ENCODE results near the gene ASIC4.

The ASIC4 gene

DNA sequence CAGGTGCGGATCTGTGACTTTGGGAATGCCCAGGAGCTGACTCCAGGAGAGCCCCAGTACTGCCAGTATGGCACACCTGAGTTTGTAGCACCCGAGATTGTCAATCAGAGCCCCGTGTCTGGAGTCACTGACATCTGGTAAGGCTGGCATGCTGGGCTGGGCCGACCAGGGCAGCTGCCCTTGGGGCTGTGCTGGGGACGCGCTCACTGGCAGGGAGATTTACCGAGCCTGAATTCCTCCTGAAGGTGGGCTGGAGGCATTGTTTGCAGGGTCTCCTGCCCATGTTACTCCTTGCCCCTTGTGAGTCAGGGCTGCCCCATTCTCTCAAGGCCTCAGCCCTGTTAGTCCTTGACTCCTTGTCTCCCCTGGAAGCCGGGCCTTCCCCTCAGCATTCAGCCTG lies 34.3 kb upstream of the ASIC4 start:
- no peak for DNase-seq

DNA sequence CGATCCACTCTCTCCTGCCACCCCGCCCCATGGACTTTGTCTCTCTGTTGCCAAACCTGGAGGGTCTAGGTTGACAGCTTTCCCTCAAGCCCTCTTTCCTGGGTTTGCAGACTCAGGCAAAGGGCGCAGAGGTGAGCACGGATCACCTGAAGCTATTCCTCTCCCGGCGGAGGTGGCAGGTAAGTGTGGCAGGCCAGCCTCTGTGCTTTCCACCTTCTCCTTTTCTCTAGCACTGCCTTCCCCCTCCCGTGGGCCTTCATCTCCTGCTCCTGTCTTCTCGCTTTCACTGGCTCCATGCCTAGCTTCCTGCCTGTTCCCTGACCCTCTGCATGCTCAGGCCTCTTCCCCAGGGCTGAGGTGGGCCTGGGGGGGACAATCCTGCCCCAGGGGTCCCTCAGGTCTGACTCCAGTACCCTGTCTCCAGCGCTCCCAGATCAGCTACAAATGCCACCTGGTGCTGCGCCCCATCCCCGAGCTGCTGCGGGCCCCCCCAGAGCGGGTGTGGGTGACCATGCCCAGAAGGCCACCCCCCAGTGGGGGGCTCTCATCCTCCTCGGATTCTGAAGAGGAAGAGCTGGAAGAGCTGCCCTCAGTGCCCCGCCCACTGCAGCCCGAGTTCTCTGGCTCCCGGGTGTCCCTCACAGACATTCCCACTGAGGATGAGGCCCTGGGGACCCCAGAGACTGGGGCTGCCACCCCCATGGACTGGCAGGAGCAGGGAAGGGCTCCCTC lies 31.4 kb upstream of the ASIC4 start:
- no peak for DNase-seq

DNA sequence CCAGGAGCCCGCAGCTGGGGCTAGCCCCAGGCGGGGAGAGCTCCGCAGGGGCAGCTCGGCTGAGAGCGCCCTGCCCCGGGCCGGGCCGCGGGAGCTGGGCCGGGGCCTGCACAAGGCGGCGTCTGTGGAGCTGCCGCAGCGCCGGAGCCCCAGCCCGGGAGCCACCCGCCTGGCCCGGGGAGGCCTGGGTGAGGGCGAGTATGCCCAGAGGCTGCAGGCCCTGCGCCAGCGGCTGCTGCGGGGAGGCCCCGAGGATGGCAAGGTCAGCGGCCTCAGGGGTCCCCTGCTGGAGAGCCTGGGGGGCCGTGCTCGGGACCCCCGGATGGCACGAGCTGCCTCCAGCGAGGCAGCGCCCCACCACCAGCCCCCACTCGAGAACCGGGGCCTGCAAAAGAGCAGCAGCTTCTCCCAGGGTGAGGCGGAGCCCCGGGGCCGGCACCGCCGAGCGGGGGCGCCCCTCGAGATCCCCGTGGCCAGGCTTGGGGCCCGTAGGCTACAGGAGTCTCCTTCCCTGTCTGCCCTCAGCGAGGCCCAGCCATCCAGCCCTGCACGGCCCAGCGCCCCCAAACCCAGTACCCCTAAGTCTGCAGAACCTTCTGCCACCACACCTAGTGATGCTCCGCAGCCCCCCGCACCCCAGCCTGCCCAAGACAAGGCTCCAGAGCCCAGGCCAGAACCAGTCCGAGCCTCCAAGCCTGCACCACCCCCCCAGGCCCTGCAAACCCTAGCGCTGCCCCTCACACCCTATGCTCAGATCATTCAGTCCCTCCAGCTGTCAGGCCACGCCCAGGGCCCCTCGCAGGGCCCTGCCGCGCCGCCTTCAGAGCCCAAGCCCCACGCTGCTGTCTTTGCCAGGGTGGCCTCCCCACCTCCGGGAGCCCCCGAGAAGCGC lies 30.6 kb upstream of the ASIC4 start:
- DNase-seq: no peak

DNA sequence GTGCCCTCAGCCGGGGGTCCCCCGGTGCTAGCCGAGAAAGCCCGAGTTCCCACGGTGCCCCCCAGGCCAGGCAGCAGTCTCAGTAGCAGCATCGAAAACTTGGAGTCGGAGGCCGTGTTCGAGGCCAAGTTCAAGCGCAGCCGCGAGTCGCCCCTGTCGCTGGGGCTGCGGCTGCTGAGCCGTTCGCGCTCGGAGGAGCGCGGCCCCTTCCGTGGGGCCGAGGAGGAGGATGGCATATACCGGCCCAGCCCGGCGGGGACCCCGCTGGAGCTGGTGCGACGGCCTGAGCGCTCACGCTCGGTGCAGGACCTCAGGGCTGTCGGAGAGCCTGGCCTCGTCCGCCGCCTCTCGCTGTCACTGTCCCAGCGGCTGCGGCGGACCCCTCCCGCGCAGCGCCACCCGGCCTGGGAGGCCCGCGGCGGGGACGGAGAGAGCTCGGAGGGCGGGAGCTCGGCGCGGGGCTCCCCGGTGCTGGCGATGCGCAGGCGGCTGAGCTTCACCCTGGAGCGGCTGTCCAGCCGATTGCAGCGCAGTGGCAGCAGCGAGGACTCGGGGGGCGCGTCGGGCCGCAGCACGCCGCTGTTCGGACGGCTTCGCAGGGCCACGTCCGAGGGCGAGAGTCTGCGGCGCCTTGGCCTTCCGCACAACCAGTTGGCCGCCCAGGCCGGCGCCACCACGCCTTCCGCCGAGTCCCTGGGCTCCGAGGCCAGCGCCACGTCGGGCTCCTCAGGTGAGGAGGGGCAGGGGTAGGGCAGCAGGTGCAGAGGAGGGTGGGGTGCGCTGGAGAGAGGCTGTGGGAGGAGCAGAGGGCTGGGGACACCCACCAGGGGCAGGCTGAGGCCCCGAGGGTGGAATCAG lies 29.7 kb upstream of the ASIC4 start:
- no peak for DNase-seq

DNA sequence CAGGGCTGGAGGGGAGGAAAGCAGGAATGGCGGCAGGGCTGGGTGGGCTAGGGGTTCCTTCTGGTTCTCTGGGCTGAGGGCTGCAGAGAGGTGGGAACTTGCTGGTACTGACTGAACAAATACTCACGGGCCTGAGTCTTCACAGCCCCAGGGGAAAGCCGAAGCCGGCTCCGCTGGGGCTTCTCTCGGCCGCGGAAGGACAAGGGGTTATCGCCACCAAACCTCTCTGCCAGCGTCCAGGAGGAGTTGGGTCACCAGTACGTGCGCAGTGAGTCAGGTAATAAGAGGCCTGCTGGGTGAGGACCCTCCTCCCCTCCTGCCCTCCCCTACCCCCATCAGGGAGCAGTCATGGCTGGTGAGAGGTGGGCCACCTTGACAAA lies 29.1 kb upstream of the ASIC4 start:
- DNase-seq: no peak

DNA sequence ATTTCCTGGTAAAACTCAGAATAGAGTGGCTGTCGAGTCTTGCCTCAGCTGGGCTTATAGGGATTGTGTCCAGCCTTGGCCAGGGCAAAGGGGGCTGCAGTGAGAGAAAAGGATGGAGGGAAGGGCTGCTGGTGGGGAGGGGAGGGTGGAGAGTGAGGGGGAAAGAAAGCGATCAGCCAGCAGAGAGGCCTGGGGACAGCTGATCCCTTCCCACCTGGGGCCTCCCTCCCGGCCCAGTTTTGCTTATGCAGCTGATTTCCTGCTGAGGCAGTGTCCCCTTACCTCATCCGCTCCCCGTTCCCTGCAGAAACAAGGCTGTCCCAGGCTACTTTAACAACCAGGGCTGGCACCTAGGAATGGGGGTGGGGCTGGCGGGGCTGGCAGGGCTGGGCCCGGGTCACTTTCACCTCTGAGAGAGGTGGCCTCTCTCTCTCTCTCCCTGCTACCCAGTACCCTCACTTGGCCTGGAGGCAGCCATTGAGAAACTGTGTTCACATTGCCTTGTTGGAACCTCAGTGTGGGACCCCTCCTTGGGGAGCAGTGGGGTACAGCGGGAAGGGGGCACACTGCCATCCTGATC lies 27.8 kb upstream of the ASIC4 start:
- DNase-seq: no peak

DNA sequence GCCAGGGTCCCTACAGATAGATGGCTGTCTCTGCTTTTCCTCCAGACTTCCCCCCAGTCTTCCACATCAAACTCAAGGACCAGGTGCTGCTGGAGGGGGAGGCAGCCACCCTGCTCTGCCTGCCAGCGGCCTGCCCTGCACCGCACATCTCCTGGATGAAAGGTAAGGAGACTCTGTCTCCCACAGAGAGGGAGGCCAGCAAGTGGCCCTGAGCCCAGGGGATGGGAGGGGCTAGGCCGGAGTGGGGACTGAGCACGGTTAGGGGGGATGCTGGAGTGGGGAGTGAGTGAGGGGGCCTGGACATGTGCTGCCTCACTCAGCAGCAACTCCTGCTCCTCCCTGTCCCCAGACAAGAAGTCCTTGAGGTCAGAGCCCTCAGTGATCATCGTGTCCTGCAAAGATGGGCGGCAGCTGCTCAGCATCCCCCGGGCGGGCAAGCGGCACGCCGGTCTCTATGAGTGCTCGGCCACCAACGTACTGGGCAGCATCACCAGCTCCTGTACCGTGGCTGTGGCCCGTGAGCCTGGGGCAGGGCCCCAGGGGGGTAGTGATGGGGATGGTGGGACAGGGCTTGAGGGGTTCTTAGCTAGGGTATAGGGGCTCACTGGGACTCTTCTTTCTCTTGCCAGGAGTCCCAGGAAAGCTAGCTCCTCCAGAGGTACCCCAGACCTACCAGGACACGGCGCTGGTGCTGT lies 26.0 kb upstream of the ASIC4 start:
- no peak for DNase-seq

DNA sequence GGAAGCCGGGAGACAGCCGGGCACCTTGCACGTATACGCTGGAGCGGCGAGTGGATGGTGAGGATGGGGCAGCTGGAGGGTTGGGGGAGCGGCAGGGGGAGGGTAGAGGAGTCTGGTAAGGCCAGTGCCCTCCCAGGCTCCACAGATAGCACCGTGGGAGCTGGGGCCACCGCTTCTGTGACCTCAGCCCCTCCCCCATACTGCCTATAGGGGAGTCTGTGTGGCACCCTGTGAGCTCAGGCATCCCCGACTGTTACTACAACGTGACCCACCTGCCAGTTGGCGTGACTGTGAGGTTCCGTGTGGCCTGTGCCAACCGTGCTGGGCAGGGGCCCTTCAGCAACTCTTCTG lies 25.5 kb upstream of the ASIC4 start:
- no peak for DNase-seq

DNA sequence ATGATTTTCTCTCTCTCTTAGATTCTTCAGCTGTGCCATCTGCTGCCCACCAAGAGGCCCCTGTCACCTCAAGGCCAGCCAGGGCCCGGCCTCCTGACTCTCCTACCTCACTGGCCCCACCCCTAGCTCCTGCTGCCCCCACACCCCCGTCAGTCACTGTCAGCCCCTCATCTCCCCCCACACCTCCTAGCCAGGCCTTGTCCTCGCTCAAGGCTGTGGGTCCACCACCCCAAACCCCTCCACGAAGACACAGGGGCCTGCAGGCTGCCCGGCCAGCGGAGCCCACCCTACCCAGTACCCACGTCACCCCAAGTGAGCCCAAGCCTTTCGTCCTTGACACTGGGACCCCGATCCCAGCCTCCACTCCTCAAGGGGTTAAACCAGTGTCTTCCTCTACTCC lies 25.0 kb upstream of the ASIC4 start:
- DNase-seq: no peak

DNA sequence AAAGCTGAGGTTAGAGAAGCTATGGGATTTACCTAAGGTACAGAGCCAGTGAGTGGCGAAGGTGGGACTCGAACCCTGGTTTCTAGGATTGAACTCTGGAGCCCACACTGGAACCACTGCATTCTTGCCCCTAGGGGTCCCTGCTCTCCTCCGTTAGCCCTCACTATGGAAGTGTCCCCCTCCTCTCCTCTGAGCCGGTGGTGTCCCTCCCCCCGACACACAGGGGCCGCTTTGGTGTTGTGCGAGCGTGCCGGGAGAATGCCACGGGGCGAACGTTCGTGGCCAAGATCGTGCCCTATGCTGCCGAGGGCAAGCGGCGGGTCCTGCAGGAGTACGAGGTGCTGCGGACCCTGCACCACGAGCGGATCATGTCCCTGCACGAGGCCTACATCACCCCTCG lies 24.1 kb upstream of the ASIC4 start:
- no peak for DNase-seq

DNA sequence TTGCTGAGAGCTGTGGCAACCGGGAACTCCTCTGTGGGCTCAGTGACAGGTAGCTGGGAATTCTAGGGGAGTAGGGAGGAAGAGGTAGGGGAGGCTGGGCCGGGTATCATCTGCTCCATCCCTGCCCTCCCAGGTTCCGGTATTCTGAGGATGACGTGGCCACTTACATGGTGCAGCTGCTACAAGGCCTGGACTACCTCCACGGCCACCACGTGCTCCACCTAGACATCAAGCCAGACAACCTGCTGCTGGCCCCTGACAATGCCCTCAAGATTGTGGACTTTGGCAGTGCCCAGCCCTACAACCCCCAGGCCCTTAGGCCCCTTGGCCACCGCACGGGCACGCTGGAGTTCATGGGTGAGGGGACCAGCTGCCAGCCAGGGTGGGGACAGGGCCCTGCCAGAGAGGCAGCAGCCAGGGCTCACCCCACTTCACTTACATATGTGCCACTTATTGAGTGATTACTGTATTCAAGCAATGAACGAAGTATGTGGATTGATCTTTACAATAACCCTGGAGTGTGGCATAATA lies 23.6 kb upstream of the ASIC4 start:
- no peak for DNase-seq

DNA sequence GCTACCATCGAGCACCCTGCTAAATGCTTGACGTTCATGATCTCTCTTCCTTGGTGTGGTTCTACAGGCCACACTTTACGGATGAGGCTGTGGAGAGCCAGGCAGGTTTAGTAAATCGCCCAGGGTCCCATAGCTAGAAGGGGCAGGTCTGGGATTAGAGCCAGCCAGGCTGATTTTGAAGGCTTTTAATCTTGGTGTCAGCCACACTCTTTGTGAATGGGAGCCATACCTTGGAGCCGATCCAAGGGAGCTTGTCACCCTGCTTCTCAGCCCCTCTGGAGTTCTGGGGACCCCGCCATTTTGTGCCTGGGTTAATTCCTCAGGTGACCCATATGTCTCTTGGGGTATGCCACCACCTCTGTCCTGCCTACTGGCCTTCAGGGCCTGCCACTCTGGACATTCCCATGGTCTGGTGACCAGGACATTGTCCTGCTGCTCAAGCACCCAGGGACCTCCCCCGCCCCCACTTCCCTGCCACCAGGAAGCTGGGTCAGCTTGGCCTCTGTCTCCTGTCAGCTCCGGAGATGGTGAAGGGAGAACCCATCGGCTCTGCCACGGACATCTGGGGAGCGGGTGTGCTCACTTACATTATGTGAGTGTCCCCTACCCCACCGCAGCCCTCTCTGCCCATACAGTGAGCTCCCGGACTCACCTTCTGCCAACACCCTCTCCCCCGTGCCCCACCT lies 22.9 kb upstream of the ASIC4 start:
- DNase-seq: no peak

DNA sequence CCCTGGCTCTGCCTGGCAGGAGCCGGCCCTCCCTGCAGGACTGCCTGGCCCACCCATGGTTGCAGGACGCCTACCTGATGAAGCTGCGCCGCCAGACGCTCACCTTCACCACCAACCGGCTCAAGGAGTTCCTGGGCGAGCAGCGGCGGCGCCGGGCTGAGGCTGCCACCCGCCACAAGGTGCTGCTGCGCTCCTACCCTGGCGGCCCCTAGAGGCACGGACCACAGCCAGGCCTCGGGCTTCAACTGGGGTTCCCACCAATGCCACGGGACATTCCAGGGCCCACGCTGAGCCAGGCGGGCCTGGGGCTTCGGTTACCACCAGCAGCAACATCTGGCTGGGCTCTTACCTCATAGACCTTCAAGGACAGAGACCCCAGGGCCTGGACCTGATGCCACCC lies 21.7 kb upstream of the ASIC4 start:
- DNase-seq: no peak

DNA sequence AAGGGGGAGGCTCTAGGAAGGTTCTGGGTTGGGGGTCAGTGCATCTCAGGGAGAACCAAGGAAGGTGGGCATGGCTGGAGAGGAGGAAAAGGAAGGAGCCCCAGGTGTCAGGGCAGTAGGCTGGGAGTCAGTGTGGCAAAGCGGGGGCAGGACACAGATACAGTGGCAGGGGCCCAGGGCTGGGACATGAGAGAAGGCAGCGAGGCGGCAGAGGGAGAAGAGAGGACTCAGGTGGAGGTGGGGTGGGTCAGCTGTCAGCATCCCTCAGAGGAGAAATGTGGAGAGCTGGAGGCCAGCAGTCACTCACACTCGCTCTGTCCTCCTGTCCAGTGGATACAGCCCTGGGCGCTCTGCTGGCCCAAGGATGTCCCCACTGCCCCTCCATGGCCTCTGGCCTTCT lies 21.2 kb upstream of the ASIC4 start:
- no peak for DNase-seq

DNA sequence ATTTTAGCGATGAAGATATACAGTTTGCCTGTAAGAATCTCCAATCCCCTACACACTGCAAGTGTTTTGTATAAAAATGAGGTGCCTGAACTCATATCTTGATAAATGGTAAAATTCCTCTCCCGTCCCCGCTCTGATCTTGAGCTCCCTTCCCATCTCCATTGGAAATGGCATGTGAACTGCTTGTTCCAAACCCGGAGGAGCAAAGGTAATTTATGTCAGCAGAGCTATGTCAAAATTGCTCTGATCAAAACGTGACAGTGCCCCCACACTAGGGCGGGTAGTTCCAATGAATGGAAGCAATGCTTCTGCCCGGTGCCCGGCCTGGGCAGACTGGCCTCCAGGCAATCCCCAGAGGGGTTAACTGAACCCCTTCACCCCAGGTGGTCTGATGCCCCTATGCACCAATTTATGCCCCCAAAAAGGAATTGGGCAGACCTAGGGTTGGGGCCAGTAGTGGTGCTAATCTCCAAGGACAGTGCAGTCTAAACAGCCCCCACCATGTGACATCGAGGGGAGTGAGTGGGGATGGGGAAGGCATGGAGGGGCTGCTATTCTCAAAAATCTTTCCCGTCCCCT lies 19.2 kb upstream of the ASIC4 start:
- DNase-seq: no peak

DNA sequence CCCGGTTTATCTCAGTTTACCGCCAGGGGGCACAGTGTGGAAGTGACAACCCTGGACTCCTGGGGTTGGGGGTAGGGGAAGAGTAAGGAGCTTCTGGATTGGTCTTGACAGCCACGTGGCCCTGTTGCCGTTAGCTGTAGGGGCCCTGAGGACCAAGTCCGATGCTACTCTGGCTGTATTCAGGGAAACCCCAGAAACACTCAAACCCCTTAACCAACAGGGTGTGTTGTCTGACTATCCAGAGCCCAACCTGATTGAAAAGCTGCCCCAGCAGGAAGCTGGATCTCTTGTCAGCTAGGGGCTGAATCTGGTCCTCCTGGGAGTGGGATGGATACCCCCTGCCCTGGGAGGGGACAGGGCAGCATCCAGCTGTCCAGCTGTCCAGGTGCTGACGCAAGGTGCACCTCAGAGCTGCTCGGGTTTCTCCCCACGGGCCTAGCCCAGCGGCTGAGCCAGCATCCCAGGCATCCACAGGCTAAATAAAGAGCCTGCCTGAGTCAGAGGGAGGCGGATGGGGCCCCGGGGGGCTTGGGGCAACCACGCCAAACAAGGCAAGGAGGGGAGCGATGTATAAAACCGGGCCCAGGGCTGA lies 18.7 kb upstream of the ASIC4 start:
- DNase-seq: peak in 3 of 5 donors; percentile 20 to 53 (median 44)

DNA sequence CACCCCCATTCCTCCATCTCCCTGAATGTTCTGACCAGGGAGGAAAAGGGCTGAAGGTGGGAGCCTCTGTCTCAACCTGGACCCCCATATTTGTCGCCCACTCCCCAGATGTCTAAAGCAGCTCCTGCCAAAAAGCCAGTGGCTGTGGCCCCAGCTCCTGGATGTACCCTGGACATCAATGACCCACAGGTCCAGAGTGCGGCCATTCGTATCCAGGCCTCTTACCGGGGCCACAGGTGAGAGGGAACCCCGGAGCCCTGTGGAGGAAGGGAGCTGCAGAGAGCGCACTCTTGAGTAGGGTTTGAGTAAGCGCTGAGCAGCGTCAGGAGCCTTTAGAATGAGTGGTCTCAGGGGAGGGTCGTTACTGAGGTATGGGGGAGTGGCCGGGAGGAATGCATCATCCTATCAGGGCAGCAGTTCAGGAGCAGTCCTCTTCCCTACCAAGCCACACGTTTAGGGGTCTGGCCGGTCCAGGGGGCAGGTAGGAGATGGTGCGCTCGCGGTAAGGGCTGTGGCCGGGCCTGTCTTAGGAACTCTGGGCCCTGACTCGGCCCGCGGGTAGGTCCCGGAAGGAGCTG lies 17.9 kb upstream of the ASIC4 start:
- DNase-seq: no peak

DNA sequence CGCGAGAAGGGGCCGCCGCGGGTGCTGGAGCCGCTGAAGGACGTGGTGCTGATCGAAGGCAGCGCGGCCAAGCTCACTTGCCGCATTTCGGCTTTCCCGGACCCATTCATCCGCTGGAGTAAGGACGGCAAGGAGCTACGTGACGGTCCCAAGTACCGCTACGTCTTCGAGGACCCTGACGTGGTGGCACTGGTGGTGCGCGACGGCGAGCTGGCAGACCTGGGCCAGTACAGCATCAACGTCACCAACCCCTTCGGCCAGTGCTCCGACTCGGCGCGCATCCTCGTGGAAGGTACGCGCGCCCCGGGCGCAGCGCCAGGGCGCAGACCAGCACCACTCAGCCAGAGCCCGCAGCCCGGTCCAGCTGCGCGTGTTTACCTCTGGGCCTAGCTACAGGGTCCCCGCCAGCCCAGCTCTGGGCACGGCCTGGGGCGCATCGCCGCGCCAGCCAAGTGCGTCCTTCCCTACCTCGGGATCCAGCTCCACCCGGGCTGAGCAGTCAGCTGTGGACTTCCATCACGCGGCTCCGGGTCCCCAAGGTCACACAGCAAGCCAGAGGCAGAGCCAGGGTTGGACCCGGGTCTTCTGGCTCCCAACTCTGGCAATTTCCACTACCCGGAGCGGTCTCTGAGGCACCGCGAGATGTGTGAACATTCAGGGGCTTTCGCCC lies 17.3 kb upstream of the ASIC4 start:
- peak in 1 of 5 donors; percentile 9 for DNase-seq

DNA sequence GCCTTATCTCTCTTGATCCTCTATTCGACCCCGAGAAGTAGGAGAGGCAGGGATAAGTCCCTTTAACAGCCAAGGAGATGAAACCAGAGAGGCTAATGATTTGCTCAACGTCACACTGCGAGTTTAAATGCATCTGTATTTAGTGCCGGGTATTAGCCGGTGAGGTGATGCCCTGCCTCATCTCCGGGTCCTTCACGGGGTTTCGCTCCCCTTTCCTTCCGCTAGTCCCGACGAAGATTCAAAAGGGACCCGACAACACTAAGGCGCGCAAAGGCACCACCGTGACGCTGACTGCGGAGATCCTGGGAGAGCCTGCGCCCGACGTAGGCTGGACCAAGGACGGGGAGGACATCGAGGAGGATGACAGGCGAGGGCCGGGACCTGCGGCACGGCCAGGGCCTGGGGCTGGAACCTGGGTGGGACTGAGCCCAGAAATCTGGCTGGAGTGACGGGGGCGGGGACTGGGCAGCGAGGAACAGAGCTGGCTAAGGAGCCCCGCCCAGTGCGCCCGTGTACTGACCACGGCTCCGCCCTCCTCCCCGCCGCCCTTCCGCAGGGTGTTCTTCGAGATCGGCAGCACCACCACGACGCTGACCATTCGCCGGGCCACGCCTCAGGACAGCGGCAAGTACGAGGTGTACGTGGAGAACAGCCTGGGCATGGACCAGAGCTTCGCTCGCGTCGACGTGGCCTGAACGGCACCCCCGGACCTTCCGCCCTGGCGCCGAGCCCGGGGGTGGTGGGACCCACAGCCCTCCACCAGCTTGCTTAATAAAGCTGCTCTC lies 16.6 kb upstream of the ASIC4 start:
- peak in 3 of 5 donors; percentile 22 to 35 (median 30) for DNase-seq
